GM11168 (cell line): Measurements from ENCODE around the gene ATP5F1E.

ENCODE experiments used
- in situ Hi-C: fragments of 300-500 bp; cut with MboI; formaldehyde crosslinking; loops from one replicate; pipeline ENCODE4 v1.12.0; 2022; ENCODE audit warnings: low sequenced_read_pairs; ENCODE audit not compliant: unreplicated experiment

The ATP5F1E gene

DNA sequence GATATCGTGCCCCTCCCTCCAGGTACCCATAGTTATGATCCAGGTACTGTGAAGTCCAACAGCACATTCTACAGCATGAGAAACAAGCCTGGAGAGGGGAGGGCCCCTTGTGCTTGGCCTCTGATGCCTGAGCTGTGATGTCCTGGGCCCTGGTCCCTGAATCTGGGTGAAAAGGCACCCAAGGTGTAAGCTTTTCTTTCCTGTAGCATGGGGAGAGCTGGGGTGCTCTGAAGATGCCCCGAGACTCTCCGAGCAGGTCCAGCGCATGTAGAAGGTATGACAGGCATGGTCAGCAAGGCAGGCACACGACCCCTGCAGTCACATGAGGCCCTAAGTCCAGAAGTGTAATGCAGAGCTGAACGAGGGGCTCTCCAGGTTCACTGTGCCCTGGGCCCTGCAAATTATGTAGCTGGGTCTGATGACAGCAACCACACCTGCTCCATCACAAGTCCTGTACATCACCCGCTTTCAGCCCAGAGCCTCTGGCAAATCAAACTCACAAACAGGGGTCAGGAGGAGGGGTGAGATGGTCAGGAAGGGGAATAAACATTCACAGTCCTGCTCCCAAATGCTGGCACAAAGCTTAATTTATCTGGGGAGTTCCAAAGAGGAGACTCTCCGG lies 23.3 kb downstream of the ATP5F1E start:
- in situ Hi-C loops = loop anchor here (5.0 kb wide), 1 partner anchor 33 kb away; the partner anchor contains the start of gene PRELID3B

DNA sequence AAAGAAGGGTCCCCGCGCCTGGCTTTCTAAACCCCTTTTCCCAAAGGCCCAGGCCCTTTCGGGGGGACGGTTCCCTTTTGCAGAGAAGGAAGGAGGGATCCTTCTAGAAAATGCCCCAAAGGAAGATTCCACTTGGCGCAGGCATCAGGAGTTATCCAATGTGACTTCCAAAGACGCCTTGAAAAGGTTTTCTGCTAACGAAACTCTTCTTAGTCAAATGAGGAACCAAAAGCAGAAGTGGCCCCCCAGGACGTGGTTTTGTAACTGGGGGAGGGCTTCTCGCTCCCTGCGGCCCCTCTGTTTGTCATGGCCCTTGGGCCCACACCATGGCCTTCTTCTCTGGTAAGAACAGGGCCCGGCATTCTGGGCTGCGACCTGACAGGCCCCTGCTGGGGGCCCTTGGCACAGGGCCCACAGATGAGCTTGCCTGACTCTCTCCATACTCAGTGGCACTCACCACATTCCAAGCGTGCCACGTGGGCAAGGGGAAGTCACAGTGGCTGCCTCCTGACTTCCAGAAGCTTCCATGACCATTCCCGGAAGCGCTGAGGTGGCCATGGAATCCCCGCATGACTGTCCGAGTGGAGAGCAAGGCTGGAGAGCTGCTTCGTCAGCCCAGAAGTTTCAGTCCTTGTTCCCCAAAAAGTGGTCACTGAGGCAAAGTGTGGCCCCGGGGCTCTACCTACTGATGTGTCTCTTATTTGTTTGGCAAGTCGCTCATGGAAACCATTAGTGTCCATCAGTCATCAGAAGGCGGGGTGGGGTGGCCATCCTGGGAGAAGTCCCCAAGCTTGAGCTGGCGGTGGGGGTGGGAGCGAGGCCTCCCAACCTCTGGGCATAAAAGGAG lies 24.2 kb downstream of the ATP5F1E start:
- in situ Hi-C loops = loop anchor here (5.0 kb wide), 1 partner anchor 34 kb away; the partner anchor contains the start of gene PRELID3B

DNA sequence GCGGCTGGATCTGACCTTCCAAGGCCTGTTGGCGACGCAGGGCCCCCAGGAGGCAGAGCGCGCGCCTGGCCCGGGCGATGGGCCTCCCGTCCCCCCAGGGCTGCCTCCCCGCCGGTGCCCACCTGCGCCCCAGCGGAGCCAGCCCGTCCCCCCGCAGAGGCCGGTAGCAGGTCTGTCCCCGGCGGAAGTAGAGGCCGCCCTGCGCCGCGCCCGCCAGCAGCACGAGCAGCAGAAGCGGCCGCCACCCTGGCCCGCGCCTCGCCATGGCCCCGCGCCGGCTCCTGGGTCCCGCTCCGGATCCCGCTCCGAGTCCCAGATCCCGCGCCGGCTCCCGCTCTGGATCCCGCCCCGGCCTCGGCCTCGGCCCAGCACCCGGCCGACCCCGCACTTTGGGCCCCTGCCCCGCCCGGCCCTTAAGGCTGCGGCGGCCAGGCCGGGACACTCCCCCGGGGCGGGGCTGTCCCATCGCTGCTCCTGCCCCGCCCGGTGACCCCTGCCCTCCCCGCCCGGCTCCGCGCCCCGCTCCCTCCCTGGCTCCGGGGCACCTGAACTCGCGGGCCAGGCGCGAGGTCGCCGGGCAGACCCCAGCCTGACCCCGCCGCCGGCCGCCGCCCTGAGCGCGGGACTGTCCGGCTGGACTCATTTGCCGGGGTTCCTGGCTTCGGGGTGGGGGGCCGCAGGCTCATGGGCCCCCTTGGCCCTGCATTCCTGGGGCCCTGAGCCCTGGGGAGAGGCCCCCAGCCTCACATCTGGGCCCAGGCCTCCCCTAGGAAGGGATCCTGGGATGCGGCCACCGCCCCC lies 25.1 kb downstream of the ATP5F1E start, which contains the start of gene CTSZ:
Gene CTSZ, minus strand, starts transcription at position 391 of the 801 bp plus-strand sequence. Its CDS starts 126 bp downstream, at position 265.
- in situ Hi-C loops = loop anchor here (5.0 kb wide), 1 partner anchor 35 kb away; the partner anchor contains the start of gene PRELID3B

DNA sequence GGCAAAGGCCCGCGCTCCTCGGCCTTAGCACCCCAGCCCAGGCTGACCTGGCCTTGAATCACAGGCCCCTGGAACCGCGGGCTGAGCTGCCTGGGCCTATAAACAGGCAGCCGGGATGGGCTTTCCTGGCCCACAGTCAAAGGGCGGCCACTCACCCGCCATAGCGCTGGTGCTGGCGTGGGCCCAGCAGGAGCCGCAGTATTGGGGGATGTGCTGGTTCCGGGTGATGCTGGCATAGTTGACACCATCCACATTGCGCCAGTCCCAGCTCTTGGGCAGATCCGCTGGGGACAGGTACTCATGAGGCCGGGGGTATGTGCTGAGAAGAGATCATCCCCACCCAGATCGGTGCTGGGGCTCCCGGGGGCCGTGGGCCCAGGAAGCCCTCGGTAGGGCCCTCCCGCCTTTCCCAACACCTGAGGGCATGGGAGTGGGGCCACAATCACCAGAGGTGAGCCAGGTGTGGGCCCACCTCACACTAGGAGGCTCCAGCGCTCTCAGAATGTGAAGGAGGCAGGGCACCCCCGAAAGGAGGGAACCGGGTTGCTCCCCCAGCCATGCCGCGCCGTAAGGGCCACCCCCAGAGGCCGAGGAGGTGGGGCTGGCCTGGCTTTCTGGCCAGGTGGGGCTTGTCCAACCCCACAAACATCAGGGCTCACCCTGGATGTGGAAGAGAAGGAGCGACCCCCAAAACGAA lies 25.8 kb downstream of the ATP5F1E start:
- in situ Hi-C loops = loop anchor here (5.0 kb wide), 1 partner anchor 36 kb away; the partner anchor contains the start of gene PRELID3B

DNA sequence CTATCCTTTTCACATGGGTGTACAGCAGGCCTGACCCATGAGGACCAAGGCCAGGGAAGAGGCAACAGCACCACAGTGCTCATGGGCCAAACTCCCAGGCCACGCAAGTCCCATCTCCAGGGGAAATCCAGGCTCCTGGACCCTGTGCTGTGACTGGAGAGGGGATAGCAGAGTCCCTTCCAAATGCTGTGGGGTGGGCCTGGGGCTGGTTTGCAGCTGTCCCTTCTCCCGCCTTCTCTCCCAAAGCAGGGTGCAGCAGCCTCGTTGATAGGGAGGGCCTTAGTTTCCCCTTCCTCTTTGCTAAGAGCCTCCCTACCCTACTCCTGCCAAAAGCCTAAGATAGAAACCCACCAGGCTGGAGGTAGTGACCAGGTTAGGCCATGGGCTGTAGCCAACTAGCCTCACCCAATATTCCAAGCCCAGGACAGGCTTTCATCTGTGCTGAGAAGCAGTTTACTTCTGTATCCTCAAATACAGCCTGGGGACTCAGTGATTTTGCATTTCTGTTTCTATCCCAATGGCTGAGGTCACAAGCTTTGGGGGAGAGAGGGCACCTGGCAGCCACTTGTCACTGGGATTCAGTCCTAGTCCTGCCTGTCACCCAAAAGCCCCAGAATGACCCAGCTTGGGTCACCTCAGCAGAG lies 26.5 kb downstream of the ATP5F1E start:
- in situ Hi-C loops = loop anchor here (5.0 kb wide), 1 partner anchor 37 kb away; the partner anchor contains the start of gene PRELID3B

DNA sequence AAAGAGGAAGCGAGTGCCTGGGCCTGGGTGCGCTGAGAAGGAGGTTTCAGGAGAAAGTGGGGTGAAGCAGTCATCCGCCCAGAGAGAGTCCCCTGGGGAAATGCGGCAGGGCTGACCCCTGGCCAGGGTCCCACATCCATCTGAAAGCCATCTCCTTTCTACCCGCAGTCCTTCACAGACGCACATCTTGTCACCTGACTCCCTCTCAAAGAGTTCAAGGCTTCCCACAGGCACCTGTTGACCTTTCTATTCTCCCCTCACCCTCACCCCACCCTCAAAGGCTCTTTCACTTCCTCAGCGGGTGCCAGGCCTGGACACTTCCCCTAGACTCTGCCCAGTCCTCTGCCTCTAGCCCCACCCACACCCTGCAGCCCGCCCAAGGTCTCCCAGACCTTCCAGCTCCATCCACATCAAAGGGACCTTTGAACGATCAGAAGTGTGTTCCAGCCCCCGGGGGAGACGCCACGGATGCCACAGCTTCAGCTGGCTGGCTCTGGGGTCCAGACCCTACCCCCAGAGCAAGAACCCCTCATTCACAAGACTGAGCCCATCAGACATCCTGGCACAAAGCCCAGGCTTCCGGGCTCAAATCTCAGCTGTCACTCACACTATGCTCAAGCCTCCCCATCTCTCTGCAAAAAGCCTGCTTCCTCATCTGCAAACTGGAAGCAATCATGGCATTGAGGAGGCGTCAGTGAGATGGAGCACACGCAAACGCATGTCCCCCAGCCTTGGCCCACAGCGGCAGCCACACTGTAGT lies 27.2 kb downstream of the ATP5F1E start:
- in situ Hi-C loops = loop anchor here (5.0 kb wide), 1 partner anchor 37 kb away; the partner anchor contains the start of gene PRELID3B

DNA sequence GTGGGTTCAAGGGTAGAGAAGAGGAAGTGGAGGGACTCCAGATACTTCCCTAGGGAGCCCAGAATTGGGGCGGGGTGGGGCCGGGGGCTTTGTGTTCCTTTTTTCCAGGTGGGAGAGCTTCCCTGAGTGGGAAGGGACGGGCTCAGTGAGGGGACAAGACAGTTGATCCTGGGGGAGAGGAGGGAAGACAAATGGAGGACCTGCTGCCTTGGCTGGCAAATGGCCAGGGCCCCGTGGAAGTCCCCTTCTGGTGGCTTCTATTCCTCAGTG lies 27.7 kb downstream of the ATP5F1E start:
- in situ Hi-C loops = no loop called here

DNA sequence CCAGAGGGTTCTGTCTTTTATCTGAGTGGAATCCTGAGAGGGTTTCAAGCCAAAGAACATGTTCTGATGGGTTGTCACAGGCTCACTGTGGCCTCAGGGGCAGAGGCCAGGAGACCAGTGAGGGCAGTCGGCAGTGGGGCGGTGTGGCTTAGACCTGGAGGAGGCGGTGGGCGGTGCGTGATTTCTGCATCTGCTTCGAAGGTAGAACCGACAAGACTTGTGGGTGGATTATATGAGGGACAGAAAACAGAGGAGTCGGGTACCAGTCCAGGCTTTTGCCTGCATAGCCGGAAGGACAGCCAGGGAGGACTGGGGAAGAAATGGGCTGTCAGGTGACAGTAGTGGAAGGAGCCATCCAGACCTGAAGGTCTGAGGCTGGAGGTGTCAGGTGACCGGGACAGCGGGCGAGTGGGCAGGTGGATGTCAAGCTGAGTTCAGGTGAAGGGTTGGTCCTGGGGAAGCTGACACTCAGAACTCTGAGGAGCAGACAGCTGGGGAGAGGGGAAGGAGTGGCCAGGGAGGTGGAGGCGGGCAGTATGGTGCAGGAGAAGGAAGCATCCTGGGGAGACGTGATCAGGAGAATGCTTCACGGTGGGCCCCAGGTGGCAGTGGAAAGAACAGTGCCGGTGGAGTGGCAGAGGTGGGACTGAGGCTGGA lies 28.2 kb downstream of the ATP5F1E start:
- in situ Hi-C loops = no loop called here

DNA sequence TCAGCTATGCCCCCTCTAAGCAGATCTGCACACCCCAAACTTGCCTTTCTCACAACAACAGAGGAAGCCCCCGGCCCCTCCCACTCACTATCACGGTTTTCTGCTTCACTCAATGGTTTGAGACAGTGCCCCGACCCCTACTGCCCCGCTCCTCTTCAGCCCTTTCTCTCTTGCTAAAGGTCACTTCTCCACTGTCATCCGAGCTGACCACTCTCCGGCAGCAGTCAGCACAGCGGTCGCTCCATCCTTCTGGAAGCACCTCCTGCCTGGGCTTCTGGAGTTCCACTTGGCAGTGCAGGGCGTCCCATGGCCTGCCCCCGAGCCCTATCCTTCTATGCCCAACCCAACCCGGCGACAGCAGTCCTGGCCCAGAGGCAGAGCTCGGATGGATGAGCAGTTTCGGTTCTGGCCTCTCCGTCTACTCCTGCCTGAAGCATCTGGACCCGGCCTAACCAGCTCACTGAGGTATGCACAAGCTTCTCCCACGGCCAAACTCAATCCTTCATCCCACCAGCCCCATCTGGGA lies 29.2 kb downstream of the ATP5F1E start:
- in situ Hi-C loops = no loop called here

DNA sequence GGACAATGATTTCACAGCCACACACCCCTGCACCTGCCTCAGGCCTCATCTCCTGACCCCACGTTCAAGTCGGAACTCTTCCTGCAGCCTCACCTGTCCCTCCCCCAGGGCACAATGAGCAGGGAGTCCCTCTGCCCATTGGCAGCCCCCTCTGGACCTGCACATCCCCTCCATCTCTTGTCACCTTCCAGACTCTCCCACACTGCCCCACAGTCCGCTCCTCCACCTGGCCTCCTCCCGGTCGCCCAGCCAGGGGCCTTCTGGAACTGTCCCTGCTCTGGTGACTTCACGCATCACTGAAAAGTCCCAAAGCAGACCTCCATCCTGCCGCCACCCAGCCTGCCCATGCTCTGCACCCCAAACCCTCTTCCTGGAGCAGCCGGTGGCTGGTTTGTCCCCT lies 29.7 kb downstream of the ATP5F1E start:
- in situ Hi-C loops = no loop called here

DNA sequence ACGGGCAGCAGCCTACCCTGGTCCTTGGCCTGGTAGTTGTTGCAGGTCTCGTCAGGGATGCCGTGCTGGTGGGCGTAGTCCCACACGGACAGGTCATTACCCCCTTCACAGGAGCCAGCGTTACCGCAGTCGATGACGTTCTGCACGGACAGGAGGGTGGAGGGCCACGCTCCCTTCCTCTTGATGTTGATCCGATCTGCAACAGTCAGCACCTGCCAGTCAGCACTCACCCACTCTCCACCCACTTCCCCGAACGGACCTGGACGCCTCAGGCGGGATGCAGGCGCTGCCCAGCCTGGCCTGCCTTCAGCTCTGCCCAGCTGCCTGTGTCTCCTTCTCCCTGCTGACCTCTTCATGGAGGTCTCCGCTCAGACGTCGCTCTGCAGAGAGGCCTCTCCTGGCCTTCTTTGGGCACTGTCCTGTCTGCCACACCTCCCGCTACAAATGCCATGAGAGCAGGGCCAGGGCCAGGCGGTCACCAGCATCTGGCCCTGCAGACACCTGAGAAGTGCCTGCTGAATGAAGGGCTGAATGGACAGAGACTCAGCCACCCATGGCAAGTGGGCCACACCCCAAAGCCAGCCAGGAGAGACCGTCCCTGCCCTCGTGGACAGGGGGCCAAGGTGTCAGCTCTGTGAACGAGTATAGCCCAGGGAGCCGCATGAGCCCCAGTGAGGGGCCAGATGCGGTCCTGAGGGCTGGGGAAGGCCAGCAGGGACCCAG lies 30.5 kb downstream of the ATP5F1E start:
- in situ Hi-C loops = no loop called here

DNA sequence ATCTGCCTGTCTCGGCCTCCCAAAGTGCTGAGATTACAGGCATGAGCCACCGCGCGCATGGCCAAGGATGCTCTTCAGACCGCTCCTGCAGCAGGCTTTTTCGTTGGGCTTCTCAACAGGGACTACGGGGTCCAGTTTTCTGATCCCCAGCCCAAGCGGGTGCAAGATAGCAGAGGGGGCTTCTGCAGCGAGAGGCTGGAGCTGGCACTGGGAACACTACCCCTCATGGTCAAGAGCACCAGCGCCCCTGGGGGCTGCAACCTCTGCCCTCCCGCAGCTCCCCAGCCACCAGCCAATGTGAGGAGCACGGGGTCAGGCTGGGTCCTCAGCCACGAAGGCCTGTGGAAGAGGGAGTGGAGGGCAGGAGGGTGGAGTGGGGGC lies 31.1 kb downstream of the ATP5F1E start:
- in situ Hi-C loops = no loop called here

DNA sequence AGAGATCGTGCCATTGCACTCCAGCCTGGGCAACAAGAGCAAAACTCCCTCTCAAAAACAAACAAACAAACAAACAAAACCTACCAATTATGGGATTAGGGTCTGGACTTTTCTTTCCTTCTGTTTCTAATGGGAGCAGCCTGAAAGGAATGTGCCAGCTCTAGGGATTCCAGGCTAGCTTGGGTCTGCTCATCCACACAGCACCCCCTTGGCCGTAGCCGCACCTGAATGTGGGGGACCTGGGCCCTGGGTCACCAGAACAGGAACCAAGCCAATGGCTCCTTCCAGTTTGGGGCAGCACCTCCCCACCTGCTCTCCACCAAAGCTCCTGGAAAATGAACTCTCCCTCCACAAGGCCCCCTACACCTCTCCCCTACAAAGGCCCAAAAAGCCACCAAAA lies 31.8 kb downstream of the ATP5F1E start:
- in situ Hi-C loops = no loop called here

DNA sequence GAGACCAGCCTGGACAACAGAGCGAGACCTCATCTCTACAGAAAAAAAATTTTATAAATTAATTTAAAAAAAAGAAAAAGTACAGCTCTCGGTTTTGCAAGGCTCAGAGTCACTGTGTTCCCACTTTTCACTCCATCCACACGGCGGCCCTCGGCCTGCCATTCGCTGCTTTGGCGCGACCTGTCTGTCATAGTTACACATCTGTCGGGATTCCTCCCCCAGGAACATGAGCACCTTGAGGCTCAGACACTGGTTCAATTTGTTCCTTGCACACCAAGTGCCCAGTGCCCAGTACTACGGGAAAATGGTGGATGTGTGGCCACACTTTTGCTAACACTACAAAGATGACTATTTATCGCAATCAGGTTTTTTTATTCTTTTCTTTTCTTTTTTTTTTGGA lies 33.5 kb downstream of the ATP5F1E start:
- in situ Hi-C loops = no loop called here

DNA sequence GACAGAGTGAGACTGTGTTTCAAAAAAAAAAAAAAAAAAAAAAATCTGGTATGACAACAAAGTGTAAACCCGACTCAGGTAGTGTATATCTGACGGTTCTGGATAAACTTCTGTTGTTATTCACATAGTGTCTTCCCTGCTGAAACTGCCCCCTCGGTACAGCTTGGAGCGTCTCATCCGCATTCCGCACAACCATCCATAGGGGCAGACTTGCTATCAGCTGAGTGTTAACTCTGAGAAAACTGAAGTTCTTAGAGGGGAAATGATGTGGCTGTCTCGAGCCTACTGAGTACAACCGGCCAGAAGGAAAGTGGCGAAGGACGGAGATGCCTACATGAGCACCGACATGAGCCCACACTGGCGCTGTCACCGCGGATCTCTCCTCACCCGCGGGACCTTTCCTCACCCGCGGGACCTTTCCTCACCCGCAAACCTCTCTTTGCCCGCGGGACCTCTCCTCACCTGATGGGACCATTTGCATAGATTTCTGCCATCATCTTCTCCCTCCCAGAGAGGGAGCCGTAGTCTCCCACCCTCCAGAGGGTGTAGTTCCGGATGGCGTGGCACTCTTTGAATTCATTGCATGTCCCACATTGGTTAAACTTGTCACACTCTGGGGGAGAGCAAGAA lies 34.9 kb downstream of the ATP5F1E start:
- in situ Hi-C loops = no loop called here

DNA sequence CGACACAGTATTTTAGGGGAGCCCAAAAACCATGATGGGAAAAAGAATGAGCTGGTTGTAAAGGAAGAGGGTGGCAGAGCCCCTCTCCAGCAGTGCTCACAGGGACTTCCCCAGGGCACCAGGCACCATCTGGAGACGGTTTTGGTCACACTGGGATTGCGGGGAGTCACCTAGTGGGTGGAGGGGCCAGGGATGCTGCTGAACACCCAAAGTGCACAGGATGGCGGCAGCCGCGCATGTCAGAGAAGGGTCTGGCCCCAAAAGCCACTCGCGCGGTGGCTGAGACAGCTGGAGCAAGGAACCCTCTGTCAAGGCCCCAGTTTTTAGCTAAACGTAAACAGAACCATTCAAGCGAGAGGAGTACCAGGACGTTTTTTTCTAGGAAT lies 35.9 kb downstream of the ATP5F1E start:
- in situ Hi-C loops = no loop called here
